Lung (tissue), 12 donors: ENCODE data around the gene IL16. TPM values are rescaled to one million over a fixed set of nuclear protein-coding genes. Genes with fewer than 3 reads are reported as not detected.

ENCODE experiments used
- ATAC-seq: fragments of 200-7000 bp; cut with Tn5 transposase; one replicate; pipeline ENCODE4 v1.9.1; 2020; ENCODE audit warnings: moderate number of reproducible peaks; ENCODE audit not compliant: insufficient read depth, low FRiP score
- DNase-seq, 3 donors: peaks; one replicate each; pipeline ENCODE4 v3.0.0-alpha.2; 2013 to 2017
- H3K27ac ChIP-seq, 2 donors: one replicate each; pipeline ENCODE4 v1.5.1; 2013; ENCODE audit warnings: mild to moderate bottlenecking in 2 of 2, moderate library complexity in 2 of 2, control low read depth in 1 of 2, inconsistent platforms in 1 of 2, low read depth in 1 of 2, low read length in 1 of 2
- H3K27me3 ChIP-seq, 3 donors: one replicate each; pipeline ENCODE4 v1.5.1; 2013; ENCODE audit warnings: low read length in 2 of 3; ENCODE audit not compliant: control insufficient read depth in 3 of 3, insufficient read depth in 3 of 3
- H3K36me3 ChIP-seq, 4 donors: one replicate each; pipeline ENCODE4 v1.5.1; 2013; ENCODE audit warnings: low read length in 4 of 4, mild to moderate bottlenecking in 1 of 4, moderate library complexity in 1 of 4; ENCODE audit not compliant: control insufficient read depth in 4 of 4, insufficient read depth in 4 of 4
- H3K4me1 ChIP-seq, 5 donors: one replicate each; pipeline ENCODE4 v1.5.1; 2013; ENCODE audit warnings: low read length in 5 of 5, mild to moderate bottlenecking in 2 of 5, moderate library complexity in 1 of 5; ENCODE audit not compliant: control insufficient read depth in 5 of 5, insufficient read depth in 5 of 5
- H3K4me3 ChIP-seq: one replicate; pipeline ENCODE4 v1.5.1; 2013; ENCODE audit warnings: mild to moderate bottlenecking, control low read depth, moderate library complexity
- H3K9ac ChIP-seq, 2 donors: one replicate each; pipeline ENCODE4 v1.5.1; 2013; ENCODE audit warnings: low read length in 2 of 2, control low read depth in 1 of 2; ENCODE audit not compliant: insufficient read depth in 1 of 2
- H3K9me3 ChIP-seq, 4 donors: one replicate each; pipeline ENCODE4 v1.5.1; 2013; ENCODE audit warnings: low read length in 3 of 4, mild to moderate bottlenecking in 1 of 4, moderate library complexity in 1 of 4; ENCODE audit not compliant: control insufficient read depth in 4 of 4, insufficient read depth in 3 of 4
- WGBS, 2 donors: extraction: QIAGEN DNeasy Blood & Tissue Kit; methylation state at CpG; one replicate each; pipeline ENCODE4 v1.1.7; 2013; 5-methylcytosine and 5-hydroxymethylcytosine counted together
- polyA plus RNA-seq, 2 donors: library from polyadenylated mRNA; stranded (reverse); fragments of 200-250 nt; gene quantifications; one replicate each; pipeline ENCODE4 v1.2.1, GENCODE V29; 2013
- total RNA-seq, 2 donors: library from RNA; depleted of rRNA in 1 of 2; stranded (reverse); fragments of >200 nt in 1 of 2; gene quantifications; one replicate each; pipeline ENCODE4 v1.2.1, GENCODE V29; 2014 to 2021
- TF ChIP-seq, protein P1 (sequence below): IDR thresholded peaks from 2 replicates; pipeline ENCODE4 v1.5.1; 2012; ENCODE audit warnings: mild to moderate bottlenecking; ENCODE audit errors: control extremely low read depth, extremely low read depth
- donor health status: control.
- donor health status: control.
- donor health status: Bipolar disorder and iron deficiency.
- donor health status: healthy.
- donor health status: DM: yes; HTN: yes; CAD: no.

The IL16 gene
- total and polyA plus RNA-seq, 4 donors = 18.8 to 45.4 (median 24.4) TPM

DNA sequence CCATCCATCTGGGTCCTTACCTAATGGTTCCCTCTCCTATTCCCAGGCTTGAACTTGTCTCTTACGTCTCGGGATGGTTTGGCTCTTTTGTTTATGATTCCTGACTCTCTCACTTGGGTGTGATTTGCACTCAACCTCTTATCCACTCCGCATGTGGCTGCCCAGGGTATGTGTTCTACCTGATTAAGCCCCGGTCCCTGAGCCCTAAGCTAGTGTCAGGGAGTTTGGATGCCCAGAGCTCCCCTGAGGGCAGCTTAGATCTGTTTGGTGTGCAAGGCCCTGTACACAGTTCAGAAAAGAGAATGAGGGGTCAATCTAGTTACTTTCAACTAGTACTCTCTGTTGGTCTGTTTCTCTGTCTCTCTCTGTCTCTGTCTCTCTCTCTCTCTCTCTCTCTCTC, 143.2 kb downstream of the IL16 start:
- 72 to 81% methylated on average over 4 of the region's 4 CpGs for WGBS, 2 donors
- no peaks in the 10 kb centered on the region for H3K9me3 ChIP-seq
- H3K27ac ChIP-seq = no peak overlapping the region
- no peak overlapping the region for H3K4me3 ChIP-seq
- H3K36me3 ChIP-seq = no peaks in the 10 kb centered on the region
- TF ChIP-seq, protein P1, sequence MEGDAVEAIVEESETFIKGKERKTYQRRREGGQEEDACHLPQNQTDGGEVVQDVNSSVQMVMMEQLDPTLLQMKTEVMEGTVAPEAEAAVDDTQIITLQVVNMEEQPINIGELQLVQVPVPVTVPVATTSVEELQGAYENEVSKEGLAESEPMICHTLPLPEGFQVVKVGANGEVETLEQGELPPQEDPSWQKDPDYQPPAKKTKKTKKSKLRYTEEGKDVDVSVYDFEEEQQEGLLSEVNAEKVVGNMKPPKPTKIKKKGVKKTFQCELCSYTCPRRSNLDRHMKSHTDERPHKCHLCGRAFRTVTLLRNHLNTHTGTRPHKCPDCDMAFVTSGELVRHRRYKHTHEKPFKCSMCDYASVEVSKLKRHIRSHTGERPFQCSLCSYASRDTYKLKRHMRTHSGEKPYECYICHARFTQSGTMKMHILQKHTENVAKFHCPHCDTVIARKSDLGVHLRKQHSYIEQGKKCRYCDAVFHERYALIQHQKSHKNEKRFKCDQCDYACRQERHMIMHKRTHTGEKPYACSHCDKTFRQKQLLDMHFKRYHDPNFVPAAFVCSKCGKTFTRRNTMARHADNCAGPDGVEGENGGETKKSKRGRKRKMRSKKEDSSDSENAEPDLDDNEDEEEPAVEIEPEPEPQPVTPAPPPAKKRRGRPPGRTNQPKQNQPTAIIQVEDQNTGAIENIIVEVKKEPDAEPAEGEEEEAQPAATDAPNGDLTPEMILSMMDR = no peak
- H3K27me3 ChIP-seq = no peaks in the 10 kb centered on the region
- ATAC-seq = no peak
- peaks cover 0 to 19% (median 0%) of the 10 kb centered on the region in 5 donors for H3K4me1 ChIP-seq
- no peak overlapping the region for H3K9ac ChIP-seq
- DNase-seq = no peak

DNA sequence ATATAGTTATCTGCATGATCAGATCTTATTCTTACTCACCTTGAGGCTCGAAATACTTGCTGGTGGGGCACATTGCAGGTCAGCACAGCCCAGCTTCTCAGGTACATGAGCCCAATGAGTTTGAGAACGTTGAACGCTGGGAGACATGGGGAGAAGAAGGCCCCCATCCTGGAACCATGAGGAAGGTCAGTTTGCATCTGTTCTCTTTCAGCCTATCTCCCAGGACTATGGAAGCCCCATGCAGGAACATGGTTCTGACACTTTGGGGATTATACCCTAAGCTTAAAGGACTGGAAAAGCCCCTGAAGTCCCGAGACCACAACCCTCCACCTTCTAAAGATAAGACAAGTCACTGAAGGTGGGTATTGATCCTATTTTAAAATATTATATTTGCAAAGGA, 144.7 kb downstream of the IL16 start:
- H3K4me3 ChIP-seq = no peak overlapping the region
- no peaks in the 10 kb centered on the region for H3K27me3 ChIP-seq
- no peak for ATAC-seq
- no peaks in the 10 kb centered on the region for H3K9me3 ChIP-seq
- no peak for DNase-seq
- no peak overlapping the region for H3K27ac ChIP-seq
- no peak overlapping the region for H3K9ac ChIP-seq
- H3K36me3 ChIP-seq = no peaks in the 10 kb centered on the region
- peaks cover 0 to 19% (median 0%) of the 10 kb centered on the region in 5 donors for H3K4me1 ChIP-seq
- TF ChIP-seq, protein P1 = no peak
- 91 to 96% methylated on average over 4 of the region's 4 CpGs for WGBS, 2 donors

DNA sequence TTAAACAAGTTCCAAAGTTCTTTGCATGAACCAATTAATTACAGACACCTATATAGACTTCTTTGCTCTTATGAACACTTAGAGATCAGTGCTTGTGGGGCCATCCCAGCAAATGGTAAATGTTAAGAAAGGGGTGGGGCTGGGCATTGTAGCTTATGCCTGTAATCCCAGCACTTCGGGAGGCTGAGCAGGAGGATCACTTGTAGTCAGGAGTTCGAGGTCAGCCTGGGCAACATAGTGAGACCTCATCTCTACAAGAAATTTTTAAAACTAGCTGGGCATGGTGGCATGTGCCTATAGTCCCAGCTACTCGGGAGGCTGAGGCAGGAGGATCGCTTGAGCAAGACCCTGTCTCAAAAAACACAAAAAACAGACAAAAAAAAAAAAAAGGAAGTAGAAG, 146.7 kb downstream of the IL16 start:
- no peak overlapping the region for H3K27ac ChIP-seq
- ATAC-seq (no peak), DNase-seq (no peak)
- H3K27me3 ChIP-seq = no peaks in the 10 kb centered on the region
- no peak overlapping the region for H3K9ac ChIP-seq
- H3K4me1 ChIP-seq = peaks cover 0 to 12% (median 0%) of the 10 kb centered on the region in 5 donors
- TF ChIP-seq, protein P1 = no peak
- H3K36me3 ChIP-seq = no peaks in the 10 kb centered on the region
- 87 to 96% methylated on average over 4 of the region's 4 CpGs for WGBS, 2 donors
- H3K4me3 ChIP-seq = no peak overlapping the region
- H3K9me3 ChIP-seq = no peaks in the 10 kb centered on the region

DNA sequence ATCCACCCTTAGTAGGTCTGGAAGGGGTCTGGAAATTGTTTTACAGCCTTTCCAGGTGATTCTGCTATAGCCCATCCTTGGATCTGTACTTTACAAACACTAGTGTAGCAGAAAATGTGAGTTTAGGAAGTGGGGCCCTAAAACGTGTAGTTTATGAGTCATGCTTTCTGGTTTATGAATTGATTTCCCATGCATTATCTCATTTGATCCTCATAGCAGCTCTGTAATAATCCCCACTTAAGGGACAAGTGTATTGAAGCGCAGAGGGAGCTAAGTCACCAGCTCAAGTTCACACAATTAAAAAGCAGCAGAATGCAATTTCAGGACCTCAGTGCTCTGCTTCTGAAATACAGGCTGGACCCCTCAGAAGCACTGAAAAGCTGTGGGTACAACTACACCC, 149.9 kb downstream of the IL16 start:
- ATAC-seq = no peak
- no peak for DNase-seq
- H3K9ac ChIP-seq = no peak overlapping the region
- TF ChIP-seq, protein P1 = no peak
- H3K27me3 ChIP-seq = no peaks in the 10 kb centered on the region
- 61 to 65% methylated on average over 2 of the region's 2 CpGs for WGBS, 2 donors
- H3K9me3 ChIP-seq = no peaks in the 10 kb centered on the region
- H3K4me1 ChIP-seq = no peaks in the 10 kb centered on the region
- H3K36me3 ChIP-seq = no peaks in the 10 kb centered on the region
- H3K4me3 ChIP-seq = no peak overlapping the region
- no peak overlapping the region for H3K27ac ChIP-seq
